Mesothelial cell of epicardium (in vitro differentiated cells): ENCODE results near the gene EZH2. TPM values are rescaled to one million over a fixed set of nuclear protein-coding genes. Genes with fewer than 3 reads are reported as not detected.
A peak's percentile ranks its signal among the peaks of the same experiment; 100 is the strongest.

Experiments used
- DNase-seq, 2 experiments: peaks; one replicate each; pipeline ENCODE4 v3.0.0; 2021; ENCODE audit warnings: low spot score in 2 of 2; ENCODE audit not compliant: unreplicated experiment in 2 of 2
- H3K27ac Mint-ChIP-seq: 2 replicates; pipeline ENCODE4 v1.8.0; 2021; ENCODE audit warnings: mixed read lengths
- H3K27me3 Mint-ChIP-seq: 2 replicates; pipeline ENCODE4 v1.8.0; 2021; ENCODE audit warnings: low read depth, mixed read lengths
- H3K36me3 Mint-ChIP-seq: 2 replicates; pipeline ENCODE4 v1.8.0; 2021; ENCODE audit warnings: mixed read lengths
- H3K4me1 Mint-ChIP-seq: 2 replicates; pipeline ENCODE4 v1.8.0; 2021; ENCODE audit warnings: mixed read lengths
- H3K4me3 Mint-ChIP-seq: 2 replicates; pipeline ENCODE4 v1.8.0; 2021; ENCODE audit warnings: mild to moderate bottlenecking, moderate library complexity, mixed read lengths
- H3K9me3 Mint-ChIP-seq: 2 replicates; pipeline ENCODE4 v1.8.0; 2021; ENCODE audit warnings: mixed read lengths
- CTCF ChIP-seq: fragments of 200-600 bp; sonication (generic); IDR thresholded peaks from one replicate; pipeline ENCODE4 v1.5.0; 2021; ENCODE audit warnings: antibody characterized with exemption; ENCODE audit not compliant: unreplicated experiment
- total RNA-seq: library from RNA; stranded (reverse); gene quantifications from 3 replicates; pipeline ENCODE4 v1.2.1, GENCODE V29; 2021

EZH2 gene
- total RNA-seq, 1 donor from 2014 or later = 29.2 TPM

GRCh38 chr7:148901178-148901577 is 17.1 kb upstream of the EZH2 start:
- Mint-ChIP-seq H3K27me3 (peaks cover 12% of the 10 kb centered on the region), H3K27ac (no peak overlapping the region), H3K36me3 (no peaks in the 10 kb centered on the region), H3K4me1 (peaks cover 3% of the 10 kb centered on the region), H3K4me3 (no peak overlapping the region), H3K9me3 (no peaks in the 10 kb centered on the region)
- TF ChIP-seq CTCF = no peak
- no peak for DNase-seq

DNA sequence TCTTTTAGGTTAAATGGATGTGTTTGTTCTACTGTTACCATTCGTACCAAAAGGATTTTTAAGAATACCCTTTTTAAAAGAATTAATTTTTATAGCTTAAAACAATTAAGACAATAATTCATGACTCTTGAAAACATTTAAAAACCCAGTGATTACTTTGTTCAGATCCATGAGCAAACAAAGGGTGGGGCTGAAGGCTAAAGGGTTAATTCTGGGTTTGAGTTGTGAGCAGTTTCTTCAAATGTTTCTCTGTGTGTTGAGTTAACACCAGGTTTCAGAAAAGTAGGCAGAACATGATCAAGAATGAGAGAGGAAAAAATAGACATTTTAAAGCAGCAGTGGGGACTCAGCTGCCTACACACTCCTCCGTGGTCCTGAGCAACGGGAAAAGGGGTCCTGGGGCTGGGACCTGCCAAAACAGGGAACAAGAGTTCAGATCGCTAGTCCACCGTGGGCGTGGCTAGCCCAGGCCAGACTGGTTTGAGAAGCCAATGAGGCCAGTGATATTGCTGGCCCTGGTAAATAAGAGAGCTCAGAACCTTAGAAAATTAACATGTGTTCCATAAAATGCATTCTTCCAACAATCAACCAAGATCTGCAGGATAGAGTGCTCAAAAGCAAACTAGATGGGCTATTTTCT is 14.9 kb upstream of the EZH2 start:
- Mint-ChIP-seq H3K4me1 (peaks cover 14% of the 10 kb centered on the region), H3K27me3 (peaks cover 3% of the 10 kb centered on the region), H3K9me3 (no peaks in the 10 kb centered on the region), H3K36me3 (no peaks in the 10 kb centered on the region), H3K4me3 (no peak overlapping the region), H3K27ac (no peak overlapping the region)
- no peak for TF ChIP-seq CTCF
- no peak for DNase-seq

DNA sequence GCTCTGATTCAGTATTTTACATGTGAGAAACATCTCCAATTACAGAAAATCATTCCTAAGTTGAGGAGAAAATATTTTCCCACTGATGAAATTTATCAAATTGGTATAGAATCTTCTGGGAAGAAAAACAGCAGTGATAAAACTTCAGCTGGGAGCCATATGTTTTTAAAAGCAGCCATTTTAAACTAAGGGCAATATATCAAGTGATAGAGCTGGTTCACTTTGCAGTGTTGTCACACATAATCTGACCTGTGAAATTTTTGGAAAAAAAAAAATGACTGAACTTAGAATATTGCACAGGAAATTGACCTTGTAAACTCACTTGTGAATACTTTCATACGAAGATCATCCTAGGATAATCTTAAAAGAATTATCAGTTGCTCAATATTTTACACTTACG is 10.5 kb upstream of the EZH2 start:
- no peak overlapping the region for H3K4me3 Mint-ChIP-seq
- no peak for DNase-seq
- H3K9me3 Mint-ChIP-seq = no peaks in the 10 kb centered on the region
- peaks cover 14% of the 10 kb centered on the region for H3K4me1 Mint-ChIP-seq
- H3K27ac Mint-ChIP-seq = peak overlapping the region; percentile 47
- H3K27me3 Mint-ChIP-seq = no peaks in the 10 kb centered on the region
- no peaks in the 10 kb centered on the region for H3K36me3 Mint-ChIP-seq
- no peak for TF ChIP-seq CTCF

DNA sequence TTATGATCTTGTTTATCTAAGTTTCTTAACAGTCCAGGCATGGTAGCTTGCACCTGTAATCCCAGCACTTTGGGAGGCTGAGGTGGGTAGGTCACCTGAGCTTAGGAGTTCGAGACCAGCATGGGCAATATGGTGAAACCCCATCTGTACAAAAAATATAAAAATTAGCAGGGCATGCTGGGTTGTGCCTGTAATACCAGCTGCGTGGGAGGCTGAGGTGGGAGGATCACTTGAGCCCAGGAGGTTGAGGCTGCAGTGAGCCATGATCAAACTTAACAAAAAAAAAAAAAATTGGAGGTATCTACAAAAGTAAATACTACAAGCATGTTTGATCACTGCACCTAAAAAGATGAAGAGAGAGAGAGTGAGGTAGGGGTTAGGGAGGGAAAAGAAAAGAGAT is 9.0 kb upstream of the EZH2 start:
- Mint-ChIP-seq H3K27me3 (no peaks in the 10 kb centered on the region), H3K27ac (no peak overlapping the region), H3K4me1 (peaks cover 11% of the 10 kb centered on the region), H3K36me3 (no peaks in the 10 kb centered on the region), H3K9me3 (no peaks in the 10 kb centered on the region), H3K4me3 (no peak overlapping the region)
- no peak for TF ChIP-seq CTCF
- no peak for DNase-seq

DNA sequence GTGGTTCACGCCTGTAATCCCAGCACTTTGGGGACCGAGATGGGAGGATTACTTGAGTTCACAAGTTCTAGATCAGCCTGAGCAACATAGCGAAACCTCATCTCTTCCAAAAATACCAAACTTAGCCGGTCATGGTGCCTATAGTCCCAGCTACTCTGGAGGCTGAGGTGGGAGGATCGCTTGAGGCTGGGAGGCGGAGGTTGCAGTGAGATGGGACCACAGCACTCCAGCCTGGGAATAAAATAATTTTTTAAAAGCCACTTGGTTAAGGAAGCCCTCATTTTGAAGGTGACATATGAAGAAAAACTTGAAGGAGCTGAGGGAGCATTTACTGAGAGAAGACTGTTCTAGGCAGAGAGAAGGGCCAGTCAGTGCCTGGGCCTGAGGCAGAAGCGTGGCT is 4.2 kb upstream of the EZH2 start:
- no peaks in the 10 kb centered on the region for H3K9me3 Mint-ChIP-seq

More for the DNA sequence above, 4.2 kb upstream of the EZH2 start:
- H3K4me1 Mint-ChIP-seq = peaks cover 2% of the 10 kb centered on the region
- no peaks in the 10 kb centered on the region for H3K27me3 Mint-ChIP-seq
- peaks cover 2% of the 10 kb centered on the region for H3K36me3 Mint-ChIP-seq
- no peak for TF ChIP-seq CTCF
- H3K27ac Mint-ChIP-seq = no peak overlapping the region
- DNase-seq = no peak
- no peak overlapping the region for H3K4me3 Mint-ChIP-seq
